ENCODE results near the gene F8. TPM values are rescaled to one million over a fixed set of nuclear protein-coding genes. Genes with fewer than 3 reads are reported as not detected.

The F8 gene
- total and polyA plus RNA-seq, 9 of the 15 experiments (the other 6 are each of a cell fraction or from before 2014, with no cell fraction given) = 0.41 to 3.8 (median 0.91) TPM

GRCh38 chrX:155026420-155026726 is 3.9 kb upstream of the F8 start (continued):
- peak; percentile 72; the same call in 1 of the 2 replicates for TF ChIP-seq SMARCA4 (IDR thresholded peaks at IDR 0.05)
- no peak for TF ChIP-seq SMAD4 (CRISPR knock-in tag; conservative IDR thresholded peaks at IDR 0.05)
- TF ChIP-seq SRSF3 (IDR thresholded peaks at IDR 0.05; ENCODE audit: insufficient read depth, low read length) = no peak
- TF ChIP-seq HMG20A (CRISPR knock-in tag; conservative IDR thresholded peaks at IDR 0.05) = no peak
- TF ChIP-seq SMARCC2 (IDR thresholded peaks at IDR 0.05; ENCODE audit: low read depth) = peak; percentile 49; the same call in 1 of the 2 replicates
- TF ChIP-seq TSC22D4 (tag; IDR thresholded peaks at IDR 0.05) = no peak
- TF ChIP-seq TAF1 (IDR thresholded peaks at IDR 0.05; ENCODE audit: control insufficient read depth, extremely low read depth, insufficient read depth, low read length, severe bottlenecking) = peak; percentile 58
- TF ChIP-seq SMARCE1 (IDR thresholded peaks at IDR 0.05) = 0 out of 2 replicates have a peak, but pooled peaks have one; percentile 48
- TF ChIP-seq POLR2AphosphoS5 (IDR thresholded peaks at IDR 0.05; ENCODE audit: control insufficient read depth, insufficient read depth, low read depth, low read length) = no peak; the same call in 1 of the 2 replicates
- TF ChIP-seq FOXA1 (IDR thresholded peaks at IDR 0.05; ENCODE audit: borderline replicate concordance) = no peak
- no peak for TF ChIP-seq RERE (CRISPR knock-in tag; IDR thresholded peaks at IDR 0.05; ENCODE audit: borderline replicate concordance)
- peak; percentile 73 for TF ChIP-seq NCOA6 (IDR thresholded peaks at IDR 0.05)
- TF ChIP-seq PREB (CRISPR knock-in tag; IDR thresholded peaks at IDR 0.05) = no peak
- TF ChIP-seq NFIC (IDR thresholded peaks at IDR 0.05) = peak; percentile 13; the same call in 1 of the 2 replicates
- no peak for TF ChIP-seq ELF4 (CRISPR knock-in tag; IDR thresholded peaks at IDR 0.05)
- no peak for TF ChIP-seq SLC30A9 (CRISPR knock-in tag; IDR thresholded peaks at IDR 0.05)

Data from K562 (cell line).